Stimulated activated CD8-positive, alpha-beta memory T cell treated with anti-CD3 and anti-CD28 coated beads, Interleukin-7, amount 100 ng/mL, for 48 hours (primary cell): ENCODE measurements around the gene HECTD4.
"Not testable (repeated sequence)": the region's sequence is repeated elsewhere in the genome, so short reads cannot be mapped to it uniquely, and the experiment has no call there.

Experiments used
- DNase-seq, 2 donors: peaks; one replicate each; pipeline ENCODE4 v3.0.0-alpha.2; 2020; ENCODE audit warnings: low read depth in 1 of 2; ENCODE audit errors: extremely low read depth in 1 of 2

The HECTD4 gene

GRCh38 chr12:112381883-112382796 is at the start of gene HECTD4:
Gene HECTD4 (minus strand): TSS chr12:112382431. CDS start chr12:112382128, 303 bp downstream.
- peak; percentile 85 to 91 for DNase-seq

- no peak for DNase-seq
Observed at GRCh38 chr12:112431965-112432364, 49.7 kb upstream of the HECTD4 start.

GRCh38 chr12:112430929-112431328 is 48.7 kb upstream of the HECTD4 start:
- peak in 1 of 2 donors; percentile 5 for DNase-seq

- no peak for DNase-seq
Observed at GRCh38 chr12:112427760-112428159, 45.5 kb upstream of the HECTD4 start.

- no peak for DNase-seq
Observed at GRCh38 chr12:112425582-112426382, 43.6 kb upstream of the HECTD4 start.

- no peak for DNase-seq
Observed at GRCh38 chr12:112424126-112424525, 41.9 kb upstream of the HECTD4 start.

GRCh38 chr12:112422531-112422930 is 40.3 kb upstream of the HECTD4 start:
- DNase-seq = no peak

- no peak for DNase-seq
Observed at GRCh38 chr12:112421363-112421762, 39.1 kb upstream of the HECTD4 start.

- DNase-seq = no peak
Observed at GRCh38 chr12:112420740-112421139, 38.5 kb upstream of the HECTD4 start.

GRCh38 chr12:112419297-112420133 is 37.3 kb upstream of the HECTD4 start:
- no peak for DNase-seq

- DNase-seq = peak; percentile 78 to 88
Observed at GRCh38 chr12:112418608-112419296, 36.5 kb upstream of the HECTD4 start, which contains the start of gene PTPN11. Gene PTPN11 (plus strand): TSS chr12:112418947. CDS start chr12:112419112, 165 bp downstream.

- DNase-seq = no peak
Observed at GRCh38 chr12:112418273-112418607, 36.0 kb upstream of the HECTD4 start.

- not testable (repeated sequence) for DNase-seq
Observed at GRCh38 chr12:112415457-112415856, 33.2 kb upstream of the HECTD4 start.

- DNase-seq = no peak
Observed at GRCh38 chr12:112413855-112414625, 31.8 kb upstream of the HECTD4 start.

GRCh38 chr12:112409906-112410244 is 27.6 kb upstream of the HECTD4 start:
- no peak for DNase-seq

GRCh38 chr12:112409064-112409905 is 27.1 kb upstream of the HECTD4 start, which contains the start of gene RPL6:
Gene RPL6 (minus strand): TSS chr12:112409605. CDS start chr12:112408656, 949 bp downstream.
- peak; percentile 39 to 68 for DNase-seq

- DNase-seq = no peak
Observed at GRCh38 chr12:112408621-112409020, 26.4 kb upstream of the HECTD4 start.

- not testable (repeated sequence) for DNase-seq
Observed at GRCh38 chr12:112407683-112408082, 25.5 kb upstream of the HECTD4 start.
